Hepatocyte (in vitro differentiated cells): ENCODE data around the gene SCRG1.

ENCODE experiments used
- CTCF ChIP-seq: fragments of 200-600 bp; sonication (generic); IDR thresholded peaks from 2 replicates; pipeline ENCODE4 v1.5.1; 2016; ENCODE audit warnings: antibody characterized with exemption, mild to moderate bottlenecking; ENCODE audit not compliant: poor library complexity
- EZH2 ChIP-seq: fragments of 200-600 bp; sonication (generic); IDR thresholded peaks from 2 replicates; pipeline ENCODE4 v1.6.1; 2016; ENCODE audit warnings: antibody characterized with exemption, mild to moderate bottlenecking, borderline replicate concordance
- EZH2phosphoT487 ChIP-seq: fragments of 200-600 bp; sonication (generic); IDR thresholded peaks from one replicate; pipeline ENCODE4 v1.6.1; 2018; ENCODE audit warnings: antibody characterized with exemption, mild to moderate bottlenecking, low read depth, moderate library complexity; ENCODE audit not compliant: unreplicated experiment, severe bottlenecking

DNA sequence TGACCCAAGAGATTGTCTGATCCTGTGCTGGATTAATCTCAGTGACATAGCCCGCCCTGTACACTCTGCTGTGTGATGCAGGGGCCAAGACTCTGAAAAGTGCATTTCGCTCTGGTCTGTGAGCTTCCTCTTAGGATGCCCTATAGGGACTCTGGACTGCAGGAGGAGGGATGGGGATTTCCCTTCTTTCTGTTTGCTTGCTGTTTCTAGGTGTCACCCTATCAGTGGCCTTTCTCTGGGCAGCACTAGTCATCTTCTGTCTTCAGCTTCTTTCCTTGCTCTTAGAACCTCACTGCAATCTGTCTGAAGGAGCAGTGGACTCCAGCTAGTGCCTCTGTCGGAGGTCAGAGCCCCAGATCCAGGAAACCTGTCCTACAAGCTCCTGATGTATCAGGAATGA is 34.5 kb upstream of the SCRG1 start:
- TF ChIP-seq CTCF (no peak), EZH2 (no peak), EZH2phosphoT487 (no peak)
